ENCODE results near the gene POLR3GL.

DNA sequence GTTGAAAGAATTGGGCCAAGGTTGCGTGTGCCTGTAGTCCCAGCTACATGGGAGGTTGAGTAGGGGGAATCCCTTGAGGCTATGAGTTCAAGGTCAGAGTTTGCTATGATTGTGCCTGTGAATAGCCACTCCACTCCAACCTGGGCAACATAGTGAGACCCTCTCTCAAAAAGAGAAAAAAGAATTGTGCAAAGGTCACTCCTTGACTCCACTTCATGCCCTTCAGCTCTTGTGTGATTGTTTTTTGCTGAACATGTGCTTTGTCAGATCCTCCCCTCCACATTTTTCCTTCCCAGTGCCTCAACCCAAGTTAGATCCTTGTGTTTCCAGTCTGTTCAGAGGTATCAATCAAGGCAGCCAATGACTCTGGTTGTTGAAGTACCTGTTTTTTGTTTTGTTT, 23.4 kb downstream of the POLR3GL start:
- no peak for TF ChIP-seq POLR2A (IDR thresholded peaks at IDR 0.05)
- TF ChIP-seq, protein P1, sequence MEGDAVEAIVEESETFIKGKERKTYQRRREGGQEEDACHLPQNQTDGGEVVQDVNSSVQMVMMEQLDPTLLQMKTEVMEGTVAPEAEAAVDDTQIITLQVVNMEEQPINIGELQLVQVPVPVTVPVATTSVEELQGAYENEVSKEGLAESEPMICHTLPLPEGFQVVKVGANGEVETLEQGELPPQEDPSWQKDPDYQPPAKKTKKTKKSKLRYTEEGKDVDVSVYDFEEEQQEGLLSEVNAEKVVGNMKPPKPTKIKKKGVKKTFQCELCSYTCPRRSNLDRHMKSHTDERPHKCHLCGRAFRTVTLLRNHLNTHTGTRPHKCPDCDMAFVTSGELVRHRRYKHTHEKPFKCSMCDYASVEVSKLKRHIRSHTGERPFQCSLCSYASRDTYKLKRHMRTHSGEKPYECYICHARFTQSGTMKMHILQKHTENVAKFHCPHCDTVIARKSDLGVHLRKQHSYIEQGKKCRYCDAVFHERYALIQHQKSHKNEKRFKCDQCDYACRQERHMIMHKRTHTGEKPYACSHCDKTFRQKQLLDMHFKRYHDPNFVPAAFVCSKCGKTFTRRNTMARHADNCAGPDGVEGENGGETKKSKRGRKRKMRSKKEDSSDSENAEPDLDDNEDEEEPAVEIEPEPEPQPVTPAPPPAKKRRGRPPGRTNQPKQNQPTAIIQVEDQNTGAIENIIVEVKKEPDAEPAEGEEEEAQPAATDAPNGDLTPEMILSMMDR (IDR thresholded peaks at IDR 0.05) = no peak
- no peak for TF ChIP-seq POLR2AphosphoS5 (IDR thresholded peaks at IDR 0.05)

Measured in upper lobe of left lung (tissue), 4 donors.